Stimulated activated naive B cell treated with anti-CD40 and anti-IgM and Interleukin-4, amounts not matched to agents 10 μg/mL and 1 μg/mL and 100 μg/mL, for 72 hours (primary cell): ENCODE data around the gene DDHD1.

Source experiments
- ATAC-seq, 2 donors: fragments of 150-1000 bp; cut with Tn5 transposase; replicated peaks; 2 replicates each; pipeline ENCODE4 v1.10.0; 2021; ENCODE audit warnings: moderate library complexity in 1 of 2
- DNase-seq: peaks from one replicate; pipeline ENCODE4 v3.0.0; 2021
- H3K27ac Mint-ChIP-seq: one replicate; pipeline ENCODE4 v1.8.0; 2022; ENCODE audit warnings: mild to moderate bottlenecking, mixed read lengths
- H3K27me3 Mint-ChIP-seq, 2 donors: one replicate each; pipeline ENCODE4 v1.8.0; 2022; ENCODE audit warnings: mixed read lengths in 2 of 2
- H3K36me3 Mint-ChIP-seq, 2 donors: one replicate each; pipeline ENCODE4 v1.8.0; 2022; ENCODE audit warnings: mixed read lengths in 2 of 2, mild to moderate bottlenecking in 1 of 2
- H3K4me1 Mint-ChIP-seq, 2 donors: one replicate each; pipeline ENCODE4 v1.8.0; 2022; ENCODE audit warnings: mixed read lengths in 2 of 2, mild to moderate bottlenecking in 1 of 2
- H3K4me3 Mint-ChIP-seq, 2 donors: one replicate each; pipeline ENCODE4 v1.8.0; 2022; ENCODE audit warnings: mild to moderate bottlenecking in 2 of 2, mixed read lengths in 2 of 2, moderate library complexity in 1 of 2
- H3K9me3 Mint-ChIP-seq, 2 donors: one replicate each; pipeline ENCODE4 v1.8.0; 2022; ENCODE audit warnings: mixed read lengths in 2 of 2, mild to moderate bottlenecking in 1 of 2

The DDHD1 gene

GRCh38 chr14:53027041-53027440 is 126.1 kb downstream of the DDHD1 start:
- ATAC-seq, result no peak

GRCh38 chr14:53023325-53023724 is 129.8 kb downstream of the DDHD1 start:
- Mint-ChIP-seq H3K4me3 (no peak overlapping the region), H3K4me1 (no peaks in the 10 kb centered on the region), H3K9me3 (peaks cover 0 to 4% of the 10 kb centered on the region in 2 donors), H3K36me3 (peaks cover 0 to 3% of the 10 kb centered on the region in 2 donors), H3K27me3 (no peaks in the 10 kb centered on the region), H3K27ac (no peak overlapping the region)
- no peak for ATAC-seq
- DNase-seq, result no peak

More at GRCh38 chr14:53027041-53027440, 126.1 kb downstream of the DDHD1 start:
- DNase-seq, result no peak
- Mint-ChIP-seq H3K9me3 (no peaks in the 10 kb centered on the region), H3K36me3 (peaks cover 3 to 12% of the 10 kb centered on the region in 2 donors), H3K27me3 (no peaks in the 10 kb centered on the region), H3K4me1 (no peaks in the 10 kb centered on the region), H3K27ac (no peak overlapping the region), H3K4me3 (no peak overlapping the region)

- no peaks in the 10 kb centered on the region for H3K27me3 Mint-ChIP-seq
- ATAC-seq (no peak), DNase-seq (no peak)
- peaks cover 0 to 4% of the 10 kb centered on the region in 2 donors for H3K9me3 Mint-ChIP-seq
- H3K4me3 Mint-ChIP-seq, result no peak overlapping the region
- no peaks in the 10 kb centered on the region for H3K4me1 Mint-ChIP-seq
- H3K36me3 Mint-ChIP-seq, result peaks cover 0 to 3% of the 10 kb centered on the region in 2 donors
- no peak overlapping the region for H3K27ac Mint-ChIP-seq
Observed at GRCh38 chr14:53022593-53022992, 130.5 kb downstream of the DDHD1 start.

GRCh38 chr14:53020193-53020932 is 132.8 kb downstream of the DDHD1 start:
- H3K4me3 Mint-ChIP-seq, result no peak overlapping the region
- H3K27ac Mint-ChIP-seq, result no peak overlapping the region
- DNase-seq (no peak), ATAC-seq (no peak)
- no peaks in the 10 kb centered on the region for H3K4me1 Mint-ChIP-seq
- no peaks in the 10 kb centered on the region for H3K27me3 Mint-ChIP-seq
- peaks cover 0 to 5% of the 10 kb centered on the region in 2 donors for H3K9me3 Mint-ChIP-seq
- H3K36me3 Mint-ChIP-seq, result peaks cover 0 to 3% of the 10 kb centered on the region in 2 donors

- H3K9me3 Mint-ChIP-seq, result peaks cover 0 to 5% of the 10 kb centered on the region in 2 donors
- H3K27me3 Mint-ChIP-seq, result no peaks in the 10 kb centered on the region
- no peak for DNase-seq
- H3K4me3 Mint-ChIP-seq, result no peak overlapping the region
- peaks cover 0 to 3% of the 10 kb centered on the region in 2 donors for H3K36me3 Mint-ChIP-seq
- no peak overlapping the region for H3K27ac Mint-ChIP-seq
- no peak for ATAC-seq
- H3K4me1 Mint-ChIP-seq, result no peaks in the 10 kb centered on the region
Observed at GRCh38 chr14:53019406-53019805, 133.7 kb downstream of the DDHD1 start.

GRCh38 chr14:53017837-53018236 is 135.3 kb downstream of the DDHD1 start:
- Mint-ChIP-seq H3K4me3 (no peak overlapping the region), H3K9me3 (peaks cover 0 to 7% of the 10 kb centered on the region in 2 donors), H3K36me3 (peaks cover 0 to 3% of the 10 kb centered on the region in 2 donors), H3K27ac (no peak overlapping the region), H3K27me3 (peaks cover 0 to 7% of the 10 kb centered on the region in 2 donors), H3K4me1 (no peaks in the 10 kb centered on the region)
- ATAC-seq, result no peak
- no peak for DNase-seq

- Mint-ChIP-seq H3K9me3 (peaks cover 0 to 7% of the 10 kb centered on the region in 2 donors), H3K36me3 (peaks cover 0 to 3% of the 10 kb centered on the region in 2 donors), H3K27ac (no peak overlapping the region), H3K4me1 (no peaks in the 10 kb centered on the region), H3K4me3 (no peak overlapping the region), H3K27me3 (peaks cover 0 to 7% of the 10 kb centered on the region in 2 donors)
- no peak for ATAC-seq
- DNase-seq, result no peak
Observed at GRCh38 chr14:53016919-53017318, 136.2 kb downstream of the DDHD1 start.

GRCh38 chr14:53016491-53016890 is 136.6 kb downstream of the DDHD1 start:
- Mint-ChIP-seq H3K4me1 (no peaks in the 10 kb centered on the region), H3K9me3 (peaks cover 0 to 7% of the 10 kb centered on the region in 2 donors), H3K4me3 (no peak overlapping the region), H3K36me3 (peaks cover 0 to 3% of the 10 kb centered on the region in 2 donors), H3K27ac (no peak overlapping the region), H3K27me3 (peaks cover 0 to 7% of the 10 kb centered on the region in 2 donors)
- DNase-seq, result no peak
- ATAC-seq, result no peak

GRCh38 chr14:53011053-53011462 is 142.1 kb downstream of the DDHD1 start:
- DNase-seq, result no peak
- Mint-ChIP-seq H3K9me3 (peaks cover 5 to 7% of the 10 kb centered on the region in 2 donors), H3K4me1 (peaks cover 0 to 5% of the 10 kb centered on the region in 2 donors), H3K4me3 (no peak overlapping the region), H3K27ac (no peak overlapping the region), H3K36me3 (no peaks in the 10 kb centered on the region), H3K27me3 (peaks cover 0 to 7% of the 10 kb centered on the region in 2 donors)
- no peak for ATAC-seq

GRCh38 chr14:53010193-53011040 is 142.7 kb downstream of the DDHD1 start:
- Mint-ChIP-seq H3K27me3 (peaks cover 0 to 7% of the 10 kb centered on the region in 2 donors), H3K27ac (no peak overlapping the region), H3K4me1 (peaks cover 0 to 5% of the 10 kb centered on the region in 2 donors), H3K9me3 (peaks cover 5 to 7% of the 10 kb centered on the region in 2 donors), H3K36me3 (no peaks in the 10 kb centered on the region), H3K4me3 (no peak overlapping the region)
- ATAC-seq (no peak), DNase-seq (no peak)

GRCh38 chr14:53006931-53007562 is 146.1 kb downstream of the DDHD1 start:
- H3K36me3 Mint-ChIP-seq, result no peaks in the 10 kb centered on the region
- no peak overlapping the region for H3K4me3 Mint-ChIP-seq
- DNase-seq (no peak), ATAC-seq (peak in 1 of 2 donors; percentile 20)
- no peak overlapping the region for H3K27ac Mint-ChIP-seq
- H3K9me3 Mint-ChIP-seq, result peaks cover 3 to 7% of the 10 kb centered on the region in 2 donors
- H3K4me1 Mint-ChIP-seq, result peaks cover 0 to 5% of the 10 kb centered on the region in 2 donors
- H3K27me3 Mint-ChIP-seq, result no peaks in the 10 kb centered on the region

- no peaks in the 10 kb centered on the region for H3K27me3 Mint-ChIP-seq
Observed at GRCh38 chr14:53004976-53005375, 148.1 kb downstream of the DDHD1 start.

GRCh38 chr14:53003776-53004175 is 149.3 kb downstream of the DDHD1 start:
- Mint-ChIP-seq H3K27ac (no peak overlapping the region), H3K27me3 (no peaks in the 10 kb centered on the region), H3K4me1 (peaks cover 0 to 5% of the 10 kb centered on the region in 2 donors), H3K36me3 (no peaks in the 10 kb centered on the region), H3K9me3 (peaks cover 3 to 7% of the 10 kb centered on the region in 2 donors), H3K4me3 (no peak overlapping the region)
- no peak for ATAC-seq
- DNase-seq, result no peak

More at GRCh38 chr14:53004976-53005375, 148.1 kb downstream of the DDHD1 start:
- DNase-seq (no peak), ATAC-seq (no peak)
- Mint-ChIP-seq H3K27ac (no peak overlapping the region), H3K36me3 (no peaks in the 10 kb centered on the region), H3K4me1 (peaks cover 0 to 5% of the 10 kb centered on the region in 2 donors), H3K4me3 (no peak overlapping the region), H3K9me3 (peaks cover 3 to 7% of the 10 kb centered on the region in 2 donors)

GRCh38 chr14:53002576-53002975 is 150.5 kb downstream of the DDHD1 start:
- H3K4me1 Mint-ChIP-seq, result peaks cover 0 to 4% of the 10 kb centered on the region in 2 donors
- ATAC-seq, result no peak

More at GRCh38 chr14:53002576-53002975, 150.5 kb downstream of the DDHD1 start:
- Mint-ChIP-seq H3K4me3 (no peak overlapping the region), H3K27ac (no peak overlapping the region), H3K27me3 (no peaks in the 10 kb centered on the region), H3K9me3 (no peaks in the 10 kb centered on the region), H3K36me3 (no peaks in the 10 kb centered on the region)
- no peak for DNase-seq
